Measurements from ENCODE around the gene GOSR2.
"Not testable (repeated sequence)": the region's sequence is repeated elsewhere in the genome, so short reads cannot be mapped to it uniquely, and the experiment has no call there.

The GOSR2 gene

GRCh38 chr17:46976626-46977270 lies 53.8 kb downstream of the GOSR2 start:
- no peak overlapping the region for H3K9ac ChIP-seq (ENCODE audit: low read length)
- no peak overlapping the region for H3K4me3 ChIP-seq (ENCODE audit: low read length)
- H3K9me3 ChIP-seq (ENCODE audit: control insufficient read depth, low read length) = no peaks in the 10 kb centered on the region
- H3K4me1 ChIP-seq (ENCODE audit: control insufficient read depth, insufficient read depth, low read length) = peaks cover 8% of the 10 kb centered on the region
- no peaks in the 10 kb centered on the region for H3K36me3 ChIP-seq (ENCODE audit: control insufficient read depth, insufficient read depth, low read length)
- peaks cover 42% of the 10 kb centered on the region for H3K27me3 ChIP-seq (ENCODE audit: control insufficient read depth, insufficient read depth, low read length)

- H3K4me1 ChIP-seq (ENCODE audit: control insufficient read depth, insufficient read depth, low read length) = peaks cover 8% of the 10 kb centered on the region
- H3K36me3 ChIP-seq (ENCODE audit: control insufficient read depth, insufficient read depth, low read length) = no peaks in the 10 kb centered on the region
- H3K4me3 ChIP-seq (ENCODE audit: low read length) = no peak overlapping the region
- H3K9ac ChIP-seq (ENCODE audit: low read length) = no peak overlapping the region
- H3K9me3 ChIP-seq (ENCODE audit: control insufficient read depth, low read length) = no peaks in the 10 kb centered on the region
- H3K27me3 ChIP-seq (ENCODE audit: control insufficient read depth, insufficient read depth, low read length) = peaks cover 42% of the 10 kb centered on the region
Observed at GRCh38 chr17:46977348-46977747, 54.4 kb downstream of the GOSR2 start.

- Histone ChIP-seq H3K4me3 (ENCODE audit: low read length) (no peak overlapping the region), H3K9ac (ENCODE audit: low read length) (no peak overlapping the region), H3K9me3 (ENCODE audit: control insufficient read depth, low read length) (no peaks in the 10 kb centered on the region), H3K27me3 (ENCODE audit: control insufficient read depth, insufficient read depth, low read length) (peaks cover 42% of the 10 kb centered on the region), H3K4me1 (ENCODE audit: control insufficient read depth, insufficient read depth, low read length) (peaks cover 8% of the 10 kb centered on the region), H3K36me3 (ENCODE audit: control insufficient read depth, insufficient read depth, low read length) (no peaks in the 10 kb centered on the region)
Observed at GRCh38 chr17:46977750-46978488, 55.0 kb downstream of the GOSR2 start.

GRCh38 chr17:46978489-46979146 lies 55.7 kb downstream of the GOSR2 start:
- Histone ChIP-seq H3K9ac (ENCODE audit: low read length) (no peak overlapping the region), H3K4me3 (ENCODE audit: low read length) (no peak overlapping the region), H3K9me3 (ENCODE audit: control insufficient read depth, low read length) (no peaks in the 10 kb centered on the region), H3K4me1 (ENCODE audit: control insufficient read depth, insufficient read depth, low read length) (peaks cover 8% of the 10 kb centered on the region), H3K27me3 (ENCODE audit: control insufficient read depth, insufficient read depth, low read length) (peaks cover 42% of the 10 kb centered on the region), H3K36me3 (ENCODE audit: control insufficient read depth, insufficient read depth, low read length) (no peaks in the 10 kb centered on the region)

GRCh38 chr17:46979147-46979863 lies 56.3 kb downstream of the GOSR2 start, which contains the start of gene RPRML:
Gene RPRML (minus strand): TSS chr17:46979253. CDS start chr17:46979007, 246 bp downstream.
- Histone ChIP-seq H3K4me1 (ENCODE audit: control insufficient read depth, insufficient read depth, low read length) (peaks cover 8% of the 10 kb centered on the region), H3K27me3 (ENCODE audit: control insufficient read depth, insufficient read depth, low read length) (peaks cover 39% of the 10 kb centered on the region)

GRCh38 chr17:46982577-46982976 lies 59.6 kb downstream of the GOSR2 start:
- Histone ChIP-seq H3K36me3 (ENCODE audit: control insufficient read depth, insufficient read depth, low read length) (no peaks in the 10 kb centered on the region), H3K4me3 (ENCODE audit: low read length) (no peak overlapping the region), H3K4me1 (ENCODE audit: control insufficient read depth, insufficient read depth, low read length) (peaks cover 8% of the 10 kb centered on the region), H3K9ac (ENCODE audit: low read length) (no peak overlapping the region), H3K27me3 (ENCODE audit: control insufficient read depth, insufficient read depth, low read length) (peaks cover 27% of the 10 kb centered on the region), H3K9me3 (ENCODE audit: control insufficient read depth, low read length) (no peaks in the 10 kb centered on the region)

More at GRCh38 chr17:46979147-46979863, 56.3 kb downstream of the GOSR2 start, which contains the start of gene RPRML:
- Histone ChIP-seq H3K9ac (ENCODE audit: low read length) (no peak within 1 kb of the TSS), H3K4me3 (ENCODE audit: low read length) (no peak within 1 kb of the TSS), H3K36me3 (ENCODE audit: control insufficient read depth, insufficient read depth, low read length) (no peaks in the 10 kb centered on the region), H3K9me3 (ENCODE audit: control insufficient read depth, low read length) (no peaks in the 10 kb centered on the region)

- Histone ChIP-seq H3K36me3 (ENCODE audit: control insufficient read depth, insufficient read depth, low read length) (no peaks in the 10 kb centered on the region), H3K9me3 (ENCODE audit: control insufficient read depth, low read length) (no peaks in the 10 kb centered on the region), H3K27me3 (ENCODE audit: control insufficient read depth, insufficient read depth, low read length) (peaks cover 15% of the 10 kb centered on the region), H3K4me3 (ENCODE audit: low read length) (no peak overlapping the region), H3K4me1 (ENCODE audit: control insufficient read depth, insufficient read depth, low read length) (peaks cover 2% of the 10 kb centered on the region), H3K9ac (ENCODE audit: low read length) (no peak overlapping the region)
Observed at GRCh38 chr17:46983782-46984181, 60.8 kb downstream of the GOSR2 start.

- Histone ChIP-seq H3K36me3 (ENCODE audit: control insufficient read depth, insufficient read depth, low read length) (no peaks in the 10 kb centered on the region), H3K27me3 (ENCODE audit: control insufficient read depth, insufficient read depth, low read length) (peaks cover 9% of the 10 kb centered on the region), H3K4me3 (ENCODE audit: low read length) (no peak overlapping the region), H3K9ac (ENCODE audit: low read length) (no peak overlapping the region), H3K9me3 (ENCODE audit: control insufficient read depth, low read length) (no peaks in the 10 kb centered on the region), H3K4me1 (ENCODE audit: control insufficient read depth, insufficient read depth, low read length) (no peaks in the 10 kb centered on the region)
Observed at GRCh38 chr17:46984341-46984740, 61.4 kb downstream of the GOSR2 start.

- Histone ChIP-seq H3K9ac (ENCODE audit: low read length) (no peak overlapping the region), H3K36me3 (ENCODE audit: control insufficient read depth, insufficient read depth, low read length) (no peaks in the 10 kb centered on the region), H3K4me1 (ENCODE audit: control insufficient read depth, insufficient read depth, low read length) (no peaks in the 10 kb centered on the region), H3K27me3 (ENCODE audit: control insufficient read depth, insufficient read depth, low read length) (peaks cover 7% of the 10 kb centered on the region), H3K4me3 (ENCODE audit: low read length) (no peak overlapping the region), H3K9me3 (ENCODE audit: control insufficient read depth, low read length) (no peaks in the 10 kb centered on the region)
Observed at GRCh38 chr17:46984892-46985291, 61.9 kb downstream of the GOSR2 start.

- H3K4me1 ChIP-seq (ENCODE audit: control insufficient read depth, insufficient read depth, low read length) = no peaks in the 10 kb centered on the region
- H3K27me3 ChIP-seq (ENCODE audit: control insufficient read depth, insufficient read depth, low read length) = no peaks in the 10 kb centered on the region
- no peaks in the 10 kb centered on the region for H3K9me3 ChIP-seq (ENCODE audit: control insufficient read depth, low read length)
- H3K36me3 ChIP-seq (ENCODE audit: control insufficient read depth, insufficient read depth, low read length) = no peaks in the 10 kb centered on the region
- H3K4me3 ChIP-seq (ENCODE audit: low read length) = no peak overlapping the region
- no peak overlapping the region for H3K9ac ChIP-seq (ENCODE audit: low read length)
Observed at GRCh38 chr17:46986366-46986765, 63.4 kb downstream of the GOSR2 start.

GRCh38 chr17:46987927-46988326 lies 65.0 kb downstream of the GOSR2 start:
- not testable (repeated sequence) for H3K27me3 ChIP-seq (ENCODE audit: control insufficient read depth, insufficient read depth, low read length); H3K4me3 ChIP-seq (ENCODE audit: low read length); H3K9me3 ChIP-seq (ENCODE audit: control insufficient read depth, low read length); H3K36me3 ChIP-seq (ENCODE audit: control insufficient read depth, insufficient read depth, low read length); H3K9ac ChIP-seq (ENCODE audit: low read length); H3K4me1 ChIP-seq (ENCODE audit: control insufficient read depth, insufficient read depth, low read length)
